ENCODE results near the gene ZSCAN12.

DNA sequence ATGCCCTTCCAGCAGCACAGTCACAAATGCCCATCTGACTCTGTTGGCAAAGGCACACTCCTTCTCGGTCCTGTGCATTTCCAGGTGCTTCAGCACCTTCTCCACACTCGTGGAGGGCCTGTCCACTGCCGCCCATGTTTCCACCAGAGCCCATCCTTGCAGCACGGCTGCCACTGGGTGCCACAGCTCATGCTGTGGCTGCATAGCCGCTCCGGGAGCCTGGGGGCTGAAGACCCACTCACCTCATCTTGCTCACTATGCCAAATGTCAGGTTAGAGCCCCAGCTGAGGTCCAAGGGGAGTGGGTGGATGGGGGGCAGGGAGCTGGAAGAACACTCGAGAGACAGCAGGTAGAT is 42.9 kb downstream of the ZSCAN12 start:
- no peak for TF ChIP-seq POLR2A (IDR thresholded peaks at IDR 0.05; ENCODE audit: low read length)
- TF ChIP-seq GATA1 (IDR thresholded peaks at IDR 0.05; ENCODE audit: low read depth, low read length): no peak
